ENCODE measurements around the gene FUCA2.

FUCA2 gene

GRCh38 chr6:143528164-143528811 lies 16.8 kb upstream of the FUCA2 start:
- no peak for DNase-seq (ENCODE audit: low spot score)
- POLR2A ChIA-PET (ENCODE audit: low non-redundant PET): no interaction called here
- TF ChIP-seq, protein P1, sequence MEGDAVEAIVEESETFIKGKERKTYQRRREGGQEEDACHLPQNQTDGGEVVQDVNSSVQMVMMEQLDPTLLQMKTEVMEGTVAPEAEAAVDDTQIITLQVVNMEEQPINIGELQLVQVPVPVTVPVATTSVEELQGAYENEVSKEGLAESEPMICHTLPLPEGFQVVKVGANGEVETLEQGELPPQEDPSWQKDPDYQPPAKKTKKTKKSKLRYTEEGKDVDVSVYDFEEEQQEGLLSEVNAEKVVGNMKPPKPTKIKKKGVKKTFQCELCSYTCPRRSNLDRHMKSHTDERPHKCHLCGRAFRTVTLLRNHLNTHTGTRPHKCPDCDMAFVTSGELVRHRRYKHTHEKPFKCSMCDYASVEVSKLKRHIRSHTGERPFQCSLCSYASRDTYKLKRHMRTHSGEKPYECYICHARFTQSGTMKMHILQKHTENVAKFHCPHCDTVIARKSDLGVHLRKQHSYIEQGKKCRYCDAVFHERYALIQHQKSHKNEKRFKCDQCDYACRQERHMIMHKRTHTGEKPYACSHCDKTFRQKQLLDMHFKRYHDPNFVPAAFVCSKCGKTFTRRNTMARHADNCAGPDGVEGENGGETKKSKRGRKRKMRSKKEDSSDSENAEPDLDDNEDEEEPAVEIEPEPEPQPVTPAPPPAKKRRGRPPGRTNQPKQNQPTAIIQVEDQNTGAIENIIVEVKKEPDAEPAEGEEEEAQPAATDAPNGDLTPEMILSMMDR (conservative IDR thresholded peaks at IDR 0.05; ENCODE audit: low read depth): no peak
- CTCF ChIA-PET: no interaction called here
- H3K27ac ChIP-seq: no peak overlapping the region

GRCh38 chr6:143527677-143528076 lies 16.2 kb upstream of the FUCA2 start:
- POLR2A ChIA-PET (ENCODE audit: low non-redundant PET): no interaction called here
- no peak overlapping the region for H3K27ac ChIP-seq
- no peak for DNase-seq (ENCODE audit: low spot score)
- TF ChIP-seq, protein P1 (conservative IDR thresholded peaks at IDR 0.05; ENCODE audit: low read depth): no peak
- CTCF ChIA-PET: interaction anchor here (0.5 kb wide), 1 partner anchor 98 kb away, joined by 3 read pairs; no protein-coding TSS in a partner anchor

- POLR2A ChIA-PET (ENCODE audit: low non-redundant PET): no interaction called here
- CTCF ChIA-PET: interaction anchor here (0.6 kb wide), 1 partner anchor 348 kb away, joined by 3 read pairs; no protein-coding TSS in a partner anchor
- TF ChIP-seq, protein P1 (conservative IDR thresholded peaks at IDR 0.05; ENCODE audit: low read depth): no peak
- DNase-seq (ENCODE audit: low spot score): no peak
- no peak overlapping the region for H3K27ac ChIP-seq
Measured at GRCh38 chr6:143525356-143525755, 13.8 kb upstream of the FUCA2 start.

- H3K27ac ChIP-seq: no peak overlapping the region
- CTCF ChIA-PET: no interaction called here
- TF ChIP-seq, protein P1 (conservative IDR thresholded peaks at IDR 0.05; ENCODE audit: low read depth): no peak
- DNase-seq (ENCODE audit: low spot score): no peak
- POLR2A ChIA-PET (ENCODE audit: low non-redundant PET): no interaction called here
Measured at GRCh38 chr6:143522039-143522600, 10.6 kb upstream of the FUCA2 start.

DNA sequence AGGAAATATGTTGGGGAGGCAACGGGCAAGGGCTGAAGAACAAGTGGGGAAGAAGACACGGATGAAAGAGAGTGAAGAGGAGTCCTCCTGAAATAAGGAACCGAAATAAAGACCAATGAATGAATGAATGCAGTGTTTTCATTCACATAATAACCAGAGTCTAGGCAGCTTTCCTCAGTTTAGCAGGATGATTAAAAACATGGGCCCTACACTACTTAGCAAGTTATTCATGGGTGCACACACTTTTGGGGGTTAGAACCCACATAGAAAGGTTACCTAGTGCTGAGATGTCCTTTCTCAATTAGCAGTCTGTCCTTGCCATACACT lies 5.9 kb upstream of the FUCA2 start:
- CTCF ChIA-PET: no interaction called here
- TF ChIP-seq, protein P1 (conservative IDR thresholded peaks at IDR 0.05; ENCODE audit: low read depth): no peak
- POLR2A ChIA-PET (ENCODE audit: low non-redundant PET): no interaction called here
- no peak overlapping the region for H3K27ac ChIP-seq
- no peak for DNase-seq (ENCODE audit: low spot score)

DNA sequence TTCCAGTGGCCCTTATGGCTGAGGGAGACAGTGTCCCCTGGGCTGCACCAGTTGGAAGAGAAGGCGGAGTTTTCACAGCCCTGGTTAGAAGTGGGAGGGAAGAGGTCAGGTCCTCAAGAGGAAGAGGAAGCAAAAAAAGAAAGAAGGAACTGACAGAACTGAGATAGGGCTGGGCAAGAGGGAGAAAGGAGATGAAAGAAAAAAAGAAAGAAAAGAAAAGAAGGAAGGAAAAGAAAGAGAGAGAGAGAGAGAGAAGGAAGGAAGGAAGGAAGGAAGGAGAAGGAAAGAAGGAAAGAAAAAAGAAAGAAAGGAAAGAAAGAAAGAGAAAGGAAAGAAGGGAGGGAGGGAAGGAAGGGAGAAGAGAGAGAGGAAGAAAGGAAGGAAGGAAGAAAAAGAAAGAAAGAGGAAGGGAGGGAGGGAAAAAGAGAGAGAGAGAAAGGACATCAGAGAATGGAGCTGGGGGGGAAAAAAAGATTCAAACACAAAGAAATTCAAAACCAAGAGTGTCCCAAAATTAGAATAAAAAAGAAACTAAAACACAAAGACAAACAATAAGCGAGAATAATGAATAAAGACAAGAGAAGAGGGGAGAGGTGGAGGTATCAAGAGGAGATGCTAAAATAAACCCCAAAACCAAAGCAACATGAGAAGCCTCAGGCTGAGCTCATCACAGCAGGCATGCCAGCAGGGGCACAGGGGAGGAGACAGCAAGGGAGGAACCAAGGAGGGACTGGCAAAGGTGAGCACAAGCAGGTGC lies 5.3 kb upstream of the FUCA2 start:
- H3K27ac ChIP-seq: no peak overlapping the region
- POLR2A ChIA-PET (ENCODE audit: low non-redundant PET): no interaction called here
- CTCF ChIA-PET: interaction anchor here (0.8 kb wide), 1 partner anchor 15 kb away, joined by 5 read pairs; no protein-coding TSS in a partner anchor
- TF ChIP-seq, protein P1 (conservative IDR thresholded peaks at IDR 0.05; ENCODE audit: low read depth): no peak
- no peak for DNase-seq (ENCODE audit: low spot score)
